Esophagus squamous epithelium (tissue), 5 donors: ENCODE results near the gene RFPL3. TPM values are rescaled to one million over a fixed set of nuclear protein-coding genes. Genes with fewer than 3 reads are reported as not detected.

ENCODE experiments used
- DNase-seq: peaks from one replicate; lab custom pipeline; 2025; lab: John Stamatoyannopoulos, UW
- H3K27ac ChIP-seq, 4 donors: fragments of 200-600 bp; sonication (generic); one replicate each; pipeline ENCODE4 v1.5.1; 2016 to 2019; ENCODE audit warnings: mild to moderate bottlenecking in 1 of 4
- H3K27me3 ChIP-seq, 4 donors: fragments of 200-600 bp; sonication (generic); 1 replicate in 3 of 4; 2 replicates in 1 of 4; pipeline versions ENCODE4 v1.5.1 to v1.6.0; 2017 to 2021; ENCODE audit warnings: antibody characterized with exemption in 1 of 4
- H3K36me3 ChIP-seq, 3 donors: fragments of 200-600 bp; sonication (generic); one replicate each; pipeline ENCODE4 v1.5.1; 2016 to 2019
- H3K4me1 ChIP-seq, 3 donors: fragments of 200-600 bp; sonication (generic); one replicate each; pipeline ENCODE4 v1.5.1; 2017 to 2019
- H3K4me3 ChIP-seq, 4 donors: fragments of 200-600 bp; sonication (generic); 1 replicate in 3 of 4; 2 replicates in 1 of 4; pipeline ENCODE4 v1.5.1; 2016 to 2019; ENCODE audit warnings: mild to moderate bottlenecking in 2 of 4, moderate library complexity in 1 of 4
- H3K9me3 ChIP-seq, 3 donors: fragments of 200-600 bp; sonication (generic); one replicate each; pipeline ENCODE4 v1.5.1; 2016 to 2019
- CTCF ChIP-seq, 6 experiments: fragments of 450-650 bp in 4 of 6; fragments of 200-600 bp in 2 of 6; sonication (generic) in 2 of 6; IDR thresholded peaks; one replicate each; pipeline ENCODE4 v1.5.1; 2016 to 2019; ENCODE audit warnings: antibody characterized with exemption in 6 of 6, mild to moderate bottlenecking in 4 of 6, moderate library complexity in 4 of 6
- POLR2A ChIP-seq, 4 donors: fragments of 450-650 bp; IDR thresholded peaks; one replicate each; pipeline ENCODE4 v1.6.1; 2017; ENCODE audit warnings: antibody characterized with exemption in 4 of 4, mild to moderate bottlenecking in 4 of 4, moderate library complexity in 3 of 4
- WGBS, 2 donors: methylation state at CpG; one replicate each; pipeline ENCODE4 v1.1.5; 2018; 5-methylcytosine and 5-hydroxymethylcytosine counted together
- intact Hi-C: fragments of 100-400 bp; cut with DNase I; formaldehyde crosslinking; loops from one replicate; pipeline ENCODE4 v1.15.0; 2022
- total RNA-seq, 4 donors: library from RNA; depleted of rRNA; stranded (reverse); fragments of >200 nt; gene quantifications; one replicate each; pipeline ENCODE4 v1.1.0, GENCODE V29; 2016
- donor health status: DM: yes; HTN: yes; CAD: no.

The RFPL3 gene
- total RNA-seq, 4 donors from 2014 or later = not detected

GRCh38 chr22:32329202-32329645, 28.4 kb upstream of the RFPL3 start:
- no peak for TF ChIP-seq POLR2A (IDR thresholded peaks at IDR 0.05)
- TF ChIP-seq CTCF (IDR thresholded peaks at IDR 0.05) = no peak
- 79 to 97% methylated on average over 5 to 8 of the region's 8 CpGs for WGBS, 2 donors
- no peaks in the 10 kb centered on the region for H3K9me3 ChIP-seq
- H3K4me3 ChIP-seq = no peak overlapping the region
- H3K27ac ChIP-seq = no peak overlapping the region
- no peaks in the 10 kb centered on the region for H3K36me3 ChIP-seq
- intact Hi-C loops = no loop called here
- no peak for DNase-seq
- peaks cover 0 to 14% (median 0%) of the 10 kb centered on the region in 4 donors for H3K27me3 ChIP-seq
- no peaks in the 10 kb centered on the region for H3K4me1 ChIP-seq

- Histone ChIP-seq H3K9me3 (no peaks in the 10 kb centered on the region), H3K4me3 (peak overlapping the region in 1 of 4 donors; percentile 35), H3K36me3 (no peaks in the 10 kb centered on the region), H3K27me3 (peaks cover 0 to 18% (median 0%) of the 10 kb centered on the region in 4 donors), H3K4me1 (peaks cover 0 to 7% (median 0%) of the 10 kb centered on the region in 3 donors), H3K27ac (peak overlapping the region in 2 of 4 donors; percentile 39 to 49)
- WGBS, 2 donors = 74 to 83% methylated on average over 13 to 15 of the region's 28 CpGs
- TF ChIP-seq POLR2A (IDR thresholded peaks at IDR 0.05) = no peak
- TF ChIP-seq CTCF (IDR thresholded peaks at IDR 0.05) = no peak
- intact Hi-C loops = no loop called here
- no peak for DNase-seq
Measured at GRCh38 chr22:32331236-32331917, 26.3 kb upstream of the RFPL3 start.

GRCh38 chr22:32331918-32332725, 25.5 kb upstream of the RFPL3 start:
- 72 to 73% methylated on average over 11 to 13 of the region's 15 CpGs for WGBS, 2 donors
- intact Hi-C loops = no loop called here

GRCh38 chr22:32333141-32333768, 24.4 kb upstream of the RFPL3 start:
- Histone ChIP-seq H3K27ac (no peak overlapping the region), H3K4me3 (no peak overlapping the region), H3K4me1 (peaks cover 0 to 18% (median 0%) of the 10 kb centered on the region in 3 donors), H3K36me3 (no peaks in the 10 kb centered on the region), H3K27me3 (peaks cover 0 to 18% (median 0%) of the 10 kb centered on the region in 4 donors), H3K9me3 (no peaks in the 10 kb centered on the region)
- TF ChIP-seq POLR2A (IDR thresholded peaks at IDR 0.05) (no peak), CTCF (IDR thresholded peaks at IDR 0.05) (no peak)
- intact Hi-C loops = no loop called here
- 71 to 77% methylated on average over 6 to 8 of the region's 10 CpGs for WGBS, 2 donors
- no peak for DNase-seq

More at GRCh38 chr22:32331918-32332725, 25.5 kb upstream of the RFPL3 start:
- H3K27ac ChIP-seq = peak overlapping the region in 2 of 4 donors; percentile 39 to 49
- H3K27me3 ChIP-seq = peaks cover 0 to 18% (median 0%) of the 10 kb centered on the region in 4 donors
- no peak for DNase-seq
- no peaks in the 10 kb centered on the region for H3K9me3 ChIP-seq
- peaks cover 0 to 14% (median 0%) of the 10 kb centered on the region in 3 donors for H3K4me1 ChIP-seq
- TF ChIP-seq CTCF (IDR thresholded peaks at IDR 0.05) = no peak
- no peak for TF ChIP-seq POLR2A (IDR thresholded peaks at IDR 0.05)
- no peaks in the 10 kb centered on the region for H3K36me3 ChIP-seq
- H3K4me3 ChIP-seq = peak overlapping the region in 1 of 4 donors; percentile 35
